OCI-LY7 (cell line): ENCODE results near the gene RPL32. TPM values are rescaled to one million over a fixed set of nuclear protein-coding genes. Genes with fewer than 3 reads are reported as not detected.
A peak's percentile ranks its signal among the peaks of the same experiment; 100 is the strongest.

Source experiments
- BruUV-seq: library from RNA; stranded (reverse); fragments of 400-500 nt; replicated peaks from 2 replicates; lab custom pipeline; 2021; lab: Mats Ljungman, UMichigan
- CTCF ChIA-PET: fragments of 300-600 bp; sonication (Branson Sonifier 250); formaldehyde crosslinking; loops from one replicate; lab custom pipeline; 2022; ENCODE audit warnings: antibody characterized with exemption; ENCODE audit not compliant: unreplicated experiment; lab: Charles Lee
- POLR2A ChIA-PET: fragments of 300-600 bp; sonication (Branson Sonifier 250); formaldehyde crosslinking; loops from one replicate; lab custom pipeline; 2022; ENCODE audit warnings: antibody characterized with exemption; lab: Charles Lee
- DNase-seq: peaks from one replicate; pipeline ENCODE4 v3.0.0-alpha.2; 2015; ENCODE audit warnings: low spot score
- H2AFZ ChIP-seq: fragments of 200-600 bp; sonication (generic), shearing (Covaris generic); 2 replicates; pipeline ENCODE4 v1.6.1; 2014; ENCODE audit warnings: mild to moderate bottlenecking, antibody characterized with exemption, low read length, moderate library complexity
- H3K27ac ChIP-seq: fragments of 200-600 bp; sonication (generic); 2 replicates; pipeline ENCODE4 v1.5.1; 2014; ENCODE audit warnings: mixed run types, low read depth, mild to moderate bottlenecking, moderate library complexity, low read length, inconsistent platforms; ENCODE audit not compliant: poor library complexity, severe bottlenecking
- H3K36me3 ChIP-seq: fragments of 200-600 bp; sonication (generic); 2 replicates; pipeline ENCODE4 v1.6.1; 2014; ENCODE audit warnings: mild to moderate bottlenecking, antibody characterized with exemption, low read length, moderate library complexity, mixed read lengths; ENCODE audit not compliant: insufficient read depth
- H3K4me1 ChIP-seq: fragments of 200-600 bp; sonication (generic); 2 replicates; pipeline ENCODE4 v1.5.1; 2014; ENCODE audit warnings: mild to moderate bottlenecking, low read length; ENCODE audit not compliant: insufficient read depth, poor library complexity, severe bottlenecking
- H3K4me2 ChIP-seq: fragments of 200-600 bp; sonication (generic); 2 replicates; pipeline ENCODE4 v1.6.1; 2014; ENCODE audit warnings: mild to moderate bottlenecking, low read length
- H3K4me3 ChIP-seq: fragments of 200-600 bp; sonication (generic); 2 replicates; pipeline ENCODE4 v1.5.1; 2014; ENCODE audit warnings: mild to moderate bottlenecking, low read depth, low read length; ENCODE audit not compliant: poor library complexity, severe bottlenecking
- H3K79me2 ChIP-seq: fragments of 200-600 bp; sonication (generic); 2 replicates; pipeline ENCODE4 v1.6.1; 2016; ENCODE audit warnings: low read depth, mild to moderate bottlenecking, low read length, moderate library complexity, mixed read lengths; ENCODE audit not compliant: insufficient read depth
- H3K9me2 ChIP-seq: fragments of 200-600 bp; sonication (generic); 2 replicates; pipeline ENCODE4 v1.6.1; 2016; ENCODE audit warnings: mild to moderate bottlenecking, low read length, mixed read lengths; ENCODE audit not compliant: insufficient read depth
- H3K9me3 ChIP-seq: fragments of 200-600 bp; sonication (generic); 2 replicates; pipeline ENCODE4 v1.6.1; 2014; ENCODE audit warnings: mild to moderate bottlenecking, mixed run types, low read length, mixed read lengths
- H4K20me1 ChIP-seq: fragments of 200-600 bp; sonication (generic); 2 replicates; pipeline ENCODE4 v1.6.1; 2014; ENCODE audit warnings: mild to moderate bottlenecking, antibody characterized with exemption, low read length, moderate library complexity, mixed read lengths; ENCODE audit not compliant: insufficient read depth
- CTCF ChIP-seq: fragments of 200-600 bp; sonication (generic); conservative IDR thresholded peaks from 2 replicates; pipeline ENCODE4 v1.5.1; 2014; ENCODE audit warnings: mild to moderate bottlenecking, antibody characterized with exemption, low read length, moderate library complexity, mixed read lengths
- EZH2phosphoT487 ChIP-seq: fragments of 200-600 bp; sonication (generic); IDR thresholded peaks from 2 replicates; pipeline ENCODE4 v1.6.1; 2018; ENCODE audit warnings: low read depth, borderline replicate concordance, mild to moderate bottlenecking, mixed run types, antibody characterized with exemption, low read length, moderate library complexity, mixed read lengths
- intact Hi-C: fragments of 100-400 bp; cut with micrococcal nuclease; formaldehyde crosslinking; loops from one replicate; pipeline ENCODE4 v1.10.0; 2022; ENCODE audit not compliant: unreplicated experiment
- total RNA-seq, 2 experiments: library from RNA; depleted of rRNA in 1 of 2; stranded (reverse); fragments of >200 nt in 1 of 2; shearing (Covaris generic) in 1 of 2; gene quantifications; 2 replicates each; pipeline ENCODE4 v1.2.3, GENCODE V29; 2014 to 2022

RPL32 gene
- total RNA-seq, 2 experiments from 2014 or later, result 2,099 to 3,717 TPM

- no TSS peak for BruUV-seq
- intact Hi-C loops, result loop anchor here (1.0 kb wide), 1 partner anchor 24 kb away; no protein-coding TSS in a partner anchor
- H3K4me2 ChIP-seq, result peak overlapping the region; percentile 58
Measured at GRCh38 chr3:12868039-12869034, 27.0 kb upstream of the RPL32 start.

GRCh38 chr3:12866836-12867235 is 25.5 kb upstream of the RPL32 start:
- intact Hi-C loops, result no loop called here
- H4K20me1 ChIP-seq, result no peaks in the 10 kb centered on the region
- POLR2A ChIA-PET, result no interaction called here
- BruUV-seq, result no TSS peak
- H3K4me2 ChIP-seq, result no peak overlapping the region
- H3K36me3 ChIP-seq, result no peaks in the 10 kb centered on the region
- TF ChIP-seq EZH2phosphoT487, result no peak
- no peak for TF ChIP-seq CTCF
- no peak overlapping the region for H3K4me3 ChIP-seq
- no peak for DNase-seq
- no peak overlapping the region for H2AFZ ChIP-seq
- 0 out of 2 replicates have a peak, but pooled peaks cover 5% of the 10 kb centered on the region for H3K9me3 ChIP-seq
- no peaks in the 10 kb centered on the region for H3K79me2 ChIP-seq
- H3K27ac ChIP-seq, result no peak overlapping the region
- H3K9me2 ChIP-seq, result no peaks in the 10 kb centered on the region
- CTCF ChIA-PET, result no interaction called here
- H3K4me1 ChIP-seq, result peaks cover 8% of the 10 kb centered on the region

More at GRCh38 chr3:12868039-12869034, 27.0 kb upstream of the RPL32 start:
- Histone ChIP-seq H3K9me2 (no peaks in the 10 kb centered on the region), H3K4me1 (peaks cover 8% of the 10 kb centered on the region), H4K20me1 (no peaks in the 10 kb centered on the region), H3K9me3 (0 out of 2 replicates have a peak, but pooled peaks cover 5% of the 10 kb centered on the region), H3K27ac (no peak overlapping the region), H3K36me3 (no peaks in the 10 kb centered on the region), H3K79me2 (no peaks in the 10 kb centered on the region), H3K4me3 (peak overlapping the region; percentile 46), H2AFZ (no peak overlapping the region)
- DNase-seq, result peak; percentile 77
- CTCF ChIA-PET, result interaction anchor here (0.6 to 1.4 kb wide), 2 partner anchors 16 to 23 kb away, joined by 3 to 8 read pairs; no protein-coding TSS in a partner anchor
- peak; percentile 87 for TF ChIP-seq CTCF
- no peak for TF ChIP-seq EZH2phosphoT487
- POLR2A ChIA-PET, result no interaction called here
